Stimulated activated naive CD8-positive, alpha-beta T cell treated with anti-CD3 and anti-CD28 coated beads, Interleukin-15, Interleukin-2, amounts not matched to agents 100 U/mL and 50 U/mL, for 24 hours (primary cell): ENCODE data around the gene SMARCA4.
A peak's percentile ranks its signal among the peaks of the same experiment; 100 is the strongest.

ENCODE experiments used
- ATAC-seq: fragments of 150-1000 bp; cut with Tn5 transposase; one replicate; pipeline ENCODE4 v1.10.0; 2021
- DNase-seq: peaks from one replicate; pipeline ENCODE4 v3.0.0; 2021

Gene SMARCA4

DNA sequence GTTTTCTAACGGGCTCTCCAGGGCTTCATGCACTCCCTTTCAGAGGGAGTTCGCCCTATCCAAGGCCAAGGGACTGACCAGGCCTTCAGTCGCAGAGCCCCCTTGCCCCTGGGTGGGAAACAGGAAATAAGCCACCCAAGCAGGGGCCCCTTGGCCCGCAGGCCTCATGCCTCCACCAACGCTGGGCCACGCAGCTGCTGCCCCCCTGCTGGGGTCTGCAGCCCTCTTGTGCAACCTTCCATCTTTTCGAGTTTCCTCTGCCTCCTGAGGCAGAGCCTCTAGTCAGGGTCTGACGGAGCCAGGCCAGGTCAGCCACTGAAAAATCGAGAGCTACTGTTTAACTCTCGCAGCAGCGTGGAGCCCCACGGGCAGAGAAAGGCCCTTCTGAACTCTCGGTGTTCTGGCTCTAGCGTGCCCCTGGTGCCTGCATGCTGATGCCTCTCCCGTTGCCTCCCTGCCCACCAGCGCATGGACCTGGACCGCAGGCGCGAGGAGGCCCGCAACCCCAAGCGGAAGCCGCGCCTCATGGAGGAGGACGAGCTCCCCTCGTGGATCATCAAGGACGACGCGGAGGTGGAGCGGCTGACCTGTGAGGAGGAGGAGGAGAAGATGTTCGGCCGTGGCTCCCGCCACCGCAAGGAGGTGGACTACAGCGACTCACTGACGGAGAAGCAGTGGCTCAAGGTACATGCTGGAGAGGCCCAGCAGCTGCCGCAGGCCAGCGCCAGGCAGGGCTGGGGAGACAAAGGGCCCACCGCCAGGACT, 73.8 kb downstream of the SMARCA4 start:
- no peak for ATAC-seq
- no peak for DNase-seq

- DNase-seq (peak; percentile 89), ATAC-seq (peak; percentile 94)
These were observed 74.9 kb downstream of the SMARCA4 start for GRCh38 chr19:11035441-11036377.

DNA sequence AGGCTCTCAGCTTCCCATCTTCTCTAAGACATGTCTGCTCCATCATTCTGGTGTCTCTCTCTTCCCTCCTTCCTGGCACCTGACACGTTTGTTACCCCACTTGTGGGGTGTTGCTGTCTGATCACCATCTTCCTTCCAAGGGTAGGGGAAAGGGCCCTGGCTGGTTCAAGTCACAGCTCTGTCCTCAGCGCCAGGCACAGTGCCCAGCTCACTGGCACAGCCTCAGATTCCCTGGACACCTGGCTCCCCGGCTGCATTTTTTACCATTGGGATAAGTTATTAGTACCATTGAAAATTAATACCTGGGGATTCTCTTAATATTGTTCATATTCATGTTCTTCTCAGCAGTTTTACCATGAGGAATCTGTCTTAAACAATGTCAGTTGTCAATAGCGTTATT, 77.7 kb downstream of the SMARCA4 start:
- ATAC-seq (no peak), DNase-seq (no peak)

DNA sequence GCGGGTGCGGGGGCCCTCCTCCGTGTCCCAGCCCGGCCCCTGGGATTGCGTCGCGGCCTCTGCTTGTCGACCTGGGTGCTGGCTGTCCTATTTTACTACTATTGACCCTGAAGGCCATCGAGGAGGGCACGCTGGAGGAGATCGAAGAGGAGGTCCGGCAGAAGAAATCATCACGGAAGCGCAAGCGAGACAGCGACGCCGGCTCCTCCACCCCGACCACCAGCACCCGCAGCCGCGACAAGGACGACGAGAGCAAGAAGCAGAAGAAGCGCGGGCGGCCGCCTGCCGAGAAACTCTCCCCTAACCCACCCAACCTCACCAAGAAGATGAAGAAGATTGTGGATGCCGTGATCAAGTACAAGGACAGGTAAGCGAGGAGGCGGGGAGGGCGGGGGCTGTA, 80.4 kb downstream of the SMARCA4 start:
- ATAC-seq, result no peak
- DNase-seq, result no peak

DNA sequence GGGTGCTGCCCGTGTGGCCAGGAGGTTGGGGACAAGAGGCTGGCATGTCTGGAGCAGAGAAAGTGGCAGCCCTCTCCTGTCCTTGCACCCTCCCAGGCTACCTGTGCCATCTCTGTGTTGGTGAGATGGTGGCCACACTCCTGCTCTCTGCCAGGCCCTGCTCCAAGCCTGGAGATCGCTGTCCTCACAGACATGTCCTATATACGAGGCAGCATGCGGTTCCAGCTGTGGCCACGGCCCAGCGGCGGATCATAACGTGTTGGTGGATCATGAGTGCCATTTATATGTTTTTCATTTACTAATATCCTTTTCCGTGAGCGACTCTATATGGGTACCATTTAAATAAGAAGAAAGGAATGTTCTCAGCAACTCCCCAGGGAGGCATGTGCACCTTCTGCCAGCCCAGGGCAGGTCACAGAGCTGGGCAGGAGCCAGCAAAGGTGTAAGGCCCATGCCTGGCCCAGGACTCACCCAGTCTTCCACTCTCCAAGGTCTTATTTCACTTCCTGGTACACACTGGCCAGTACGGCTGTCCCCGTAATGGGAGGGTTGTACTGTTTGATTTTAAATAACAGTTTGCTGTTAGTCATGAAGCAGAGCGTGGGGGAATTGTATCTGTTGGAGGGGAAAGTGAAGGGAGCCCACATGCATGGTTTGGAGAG, 81.3 kb downstream of the SMARCA4 start:
- ATAC-seq (no peak), DNase-seq (no peak)

GRCh38 chr19:11044431-11044830, 83.6 kb downstream of the SMARCA4 start:
- DNase-seq, result no peak
- no peak for ATAC-seq

DNA sequence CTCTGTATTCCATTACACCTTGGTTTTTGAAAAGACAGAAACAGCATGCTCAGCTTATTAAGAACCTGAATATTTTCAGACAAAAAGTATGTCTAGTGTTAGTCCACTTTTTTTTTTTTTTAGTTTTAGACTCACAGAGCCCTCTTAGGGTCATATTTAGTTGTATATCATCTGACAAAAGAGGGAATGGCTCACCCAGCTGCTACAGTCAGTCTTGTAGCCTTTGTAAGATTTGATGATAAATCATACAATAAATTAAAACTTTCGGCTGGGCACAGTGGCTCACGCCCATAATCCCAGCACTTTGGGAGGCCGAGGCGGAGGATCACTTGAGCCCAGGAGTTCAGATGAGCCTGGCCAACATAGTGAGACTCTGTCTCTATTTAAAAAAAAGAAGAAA, 84.7 kb downstream of the SMARCA4 start:
- DNase-seq, result no peak
- no peak for ATAC-seq

GRCh38 chr19:11046605-11047354, 86.0 kb downstream of the SMARCA4 start:
- DNase-seq (no peak), ATAC-seq (no peak)

- DNase-seq (no peak), ATAC-seq (no peak)
These were observed 87.0 kb downstream of the SMARCA4 start for GRCh38 chr19:11047866-11048265.

GRCh38 chr19:11050323-11051114, 89.7 kb downstream of the SMARCA4 start:
- ATAC-seq, result no peak
- DNase-seq, result no peak

DNA sequence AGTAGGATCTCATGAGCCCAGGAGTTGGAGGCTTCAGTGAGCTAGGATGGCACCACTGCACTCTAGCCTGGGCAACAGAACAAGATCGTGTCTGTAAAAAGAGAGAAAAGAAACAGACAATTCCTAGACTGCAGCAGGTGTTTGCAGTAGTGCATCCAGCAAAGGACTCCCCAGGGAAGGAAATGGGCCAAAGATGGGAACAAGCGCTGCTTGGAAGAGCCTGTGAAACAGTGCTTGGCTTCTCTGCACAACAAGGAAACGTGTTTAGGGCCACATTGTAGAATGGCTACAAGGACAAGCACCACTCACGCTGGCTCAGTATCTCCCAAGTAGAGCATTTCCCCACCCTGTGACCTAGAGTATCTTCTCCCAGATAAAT, 93.0 kb downstream of the SMARCA4 start:
- ATAC-seq, result no peak
- DNase-seq, result no peak

DNA sequence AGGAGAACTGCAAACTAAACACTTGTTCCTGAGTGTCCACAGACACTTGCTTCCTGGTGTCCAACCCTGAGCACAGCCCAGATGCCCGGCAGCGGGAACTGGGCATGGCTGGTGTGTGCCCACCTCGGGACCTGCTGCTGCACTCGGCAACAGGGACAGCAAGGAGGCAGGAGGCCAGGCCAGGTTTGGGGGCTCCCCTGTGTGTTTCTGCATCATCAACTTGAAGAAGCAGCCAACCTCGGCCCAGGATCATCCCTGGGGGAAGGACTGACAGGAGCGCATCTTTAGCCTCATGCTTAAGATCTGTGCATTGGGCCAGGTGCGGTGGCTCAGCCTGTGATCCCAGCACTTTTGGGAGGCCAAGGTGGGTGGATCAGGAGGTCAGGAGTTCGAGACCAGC, 93.4 kb downstream of the SMARCA4 start:
- ATAC-seq, result no peak
- DNase-seq, result no peak

GRCh38 chr19:11054628-11055027, 93.8 kb downstream of the SMARCA4 start:
- DNase-seq (no peak), ATAC-seq (no peak)

DNA sequence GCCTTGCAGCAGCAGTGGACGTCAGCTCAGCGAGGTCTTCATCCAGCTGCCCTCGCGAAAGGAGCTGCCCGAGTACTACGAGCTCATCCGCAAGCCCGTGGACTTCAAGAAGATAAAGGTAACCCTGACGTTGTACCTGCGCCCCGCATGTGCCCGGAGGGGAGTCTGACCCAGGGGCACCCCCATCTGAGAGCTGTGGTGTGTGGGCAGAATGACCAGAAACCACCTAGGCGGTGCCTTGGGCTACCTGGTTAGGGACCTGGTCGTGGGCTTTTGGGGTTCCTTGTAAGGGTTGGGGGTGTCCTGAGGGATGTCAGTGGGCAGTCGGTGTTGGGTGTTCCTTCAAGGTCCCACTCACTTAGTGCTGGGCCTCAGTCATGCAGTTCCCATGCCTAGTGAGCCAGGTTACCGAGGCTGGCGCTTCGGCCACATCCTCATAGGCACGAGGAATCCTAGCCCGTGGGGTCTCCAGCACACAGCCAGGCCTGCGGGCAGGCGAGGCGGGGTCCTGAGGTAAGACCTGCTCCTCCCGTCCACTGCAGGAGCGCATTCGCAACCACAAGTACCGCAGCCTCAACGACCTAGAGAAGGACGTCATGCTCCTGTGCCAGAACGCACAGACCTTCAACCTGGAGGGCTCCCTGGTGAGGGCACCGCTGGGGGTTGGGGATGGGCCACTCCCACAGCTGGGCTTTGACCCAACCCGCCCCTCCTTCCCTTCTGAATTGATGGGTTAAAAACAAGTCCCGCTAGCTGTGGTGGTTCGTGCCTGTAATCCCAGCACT, 97.6 kb downstream of the SMARCA4 start:
- ATAC-seq (no peak), DNase-seq (no peak)

GRCh38 chr19:11059511-11060358, 98.9 kb downstream of the SMARCA4 start:
- ATAC-seq, result no peak
- no peak for DNase-seq

DNA sequence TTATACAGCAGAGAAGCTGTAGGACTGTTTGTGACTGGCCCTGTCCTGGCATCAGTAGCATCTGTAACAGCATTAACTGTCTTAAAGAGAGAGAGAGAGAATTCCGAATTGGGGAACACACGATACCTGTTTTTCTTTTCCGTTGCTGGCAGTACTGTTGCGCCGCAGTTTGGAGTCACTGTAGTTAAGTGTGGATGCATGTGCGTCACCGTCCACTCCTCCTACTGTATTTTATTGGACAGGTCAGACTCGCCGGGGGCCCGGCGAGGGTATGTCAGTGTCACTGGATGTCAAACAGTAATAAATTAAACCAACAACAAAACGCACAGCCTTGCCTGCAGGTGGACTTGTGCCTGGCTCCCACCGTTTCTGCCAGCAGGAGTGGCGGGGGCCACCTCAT, 101.1 kb downstream of the SMARCA4 start:
- no peak for ATAC-seq
- no peak for DNase-seq

- ATAC-seq (no peak), DNase-seq (no peak)
These were observed 102.6 kb downstream of the SMARCA4 start for GRCh38 chr19:11063434-11063833.

DNA sequence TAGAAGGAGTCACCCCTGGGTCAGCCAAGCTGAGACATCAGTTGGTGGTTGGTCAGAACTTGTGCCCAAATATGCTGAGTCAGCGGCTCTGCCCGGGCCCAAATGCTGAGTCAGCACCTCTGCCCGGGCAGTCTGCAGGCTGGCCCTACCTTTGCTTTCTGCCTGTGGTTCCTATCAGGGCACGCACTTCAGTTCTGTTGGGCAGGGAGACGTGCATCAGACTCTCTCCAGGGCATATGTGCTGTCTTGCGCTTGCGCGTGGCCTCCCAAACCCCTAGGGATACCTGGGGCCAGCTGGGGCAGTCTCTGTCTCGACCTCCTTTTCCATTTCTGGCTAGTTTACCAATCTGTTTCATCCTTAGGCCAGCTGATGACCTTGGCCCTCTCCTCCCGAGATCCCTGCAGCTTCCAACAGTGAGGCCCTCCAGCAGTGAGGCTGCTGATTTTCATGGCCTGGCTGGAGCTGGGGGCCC, 104.0 kb downstream of the SMARCA4 start:
- no peak for DNase-seq
- no peak for ATAC-seq

DNA sequence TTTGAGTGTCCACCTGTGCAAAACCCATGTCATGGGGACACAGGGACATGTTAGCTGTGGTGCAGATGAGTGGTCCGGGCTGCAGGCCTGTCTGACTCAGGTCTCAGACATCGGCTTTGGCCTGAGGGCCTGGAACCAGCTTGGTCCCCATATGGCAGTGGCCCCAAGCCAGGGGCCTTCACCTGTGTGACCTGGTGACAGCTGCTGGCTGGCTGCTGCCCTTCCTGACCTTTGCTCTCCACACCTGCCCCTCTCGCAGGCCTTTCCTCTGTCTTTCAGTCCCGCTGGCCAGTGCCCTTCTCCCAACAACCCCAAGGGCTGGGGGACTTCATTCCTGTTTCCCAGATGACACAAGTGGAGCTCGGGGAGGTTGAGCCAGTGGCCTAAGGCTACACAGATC, 105.5 kb downstream of the SMARCA4 start:
- DNase-seq, result no peak
- no peak for ATAC-seq
